GM19467 (cell line): ENCODE data around the gene WWOX.

Source experiments
- ATAC-seq: cut with Tn5 transposase; IDR thresholded peaks from one replicate; pipeline ENCODE4 v1.9.1; 2021; ENCODE audit warnings: mild to moderate bottlenecking, moderate library complexity; ENCODE audit not compliant: unreplicated experiment

The WWOX gene

DNA sequence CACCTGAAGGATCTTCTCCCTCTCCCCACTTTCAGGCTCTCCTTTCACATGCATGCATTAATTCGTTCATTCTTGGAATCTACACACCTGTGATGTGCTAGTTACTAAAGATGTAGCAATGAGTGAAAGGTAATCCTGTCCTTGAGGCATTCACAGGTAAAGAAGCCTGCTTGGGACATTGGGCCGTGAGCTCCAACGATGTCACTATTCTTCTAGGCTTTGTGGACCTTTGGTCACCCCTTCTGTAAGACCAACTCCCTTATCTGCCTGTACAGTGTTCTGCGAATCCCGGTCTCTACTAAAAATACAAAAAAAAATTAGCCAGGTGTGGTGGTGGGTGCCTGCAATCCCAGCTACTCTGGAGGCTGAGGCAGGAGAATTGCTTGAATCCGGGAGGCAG lies 892.5 kb downstream of the WWOX start:
- no peak for ATAC-seq

DNA sequence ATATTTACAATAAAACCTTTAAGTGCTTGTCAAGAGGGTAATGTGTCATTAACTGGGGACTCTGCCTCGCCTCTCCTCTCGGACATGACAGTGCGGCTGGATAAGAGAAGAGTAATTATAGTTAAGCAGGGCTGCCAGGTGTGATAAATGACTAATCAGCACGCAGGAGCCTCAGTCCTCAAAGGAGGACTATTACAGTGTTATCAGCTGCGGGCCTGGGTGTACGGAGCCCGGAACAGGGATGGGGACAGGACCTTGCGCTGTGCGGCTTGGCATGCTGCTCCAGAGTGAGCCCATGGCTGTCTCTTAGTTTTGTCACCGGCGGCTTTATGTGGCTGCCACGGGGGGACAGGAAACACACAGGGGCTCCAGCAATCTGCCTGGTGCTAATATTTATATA lies 893.9 kb downstream of the WWOX start:
- ATAC-seq: no peak

DNA sequence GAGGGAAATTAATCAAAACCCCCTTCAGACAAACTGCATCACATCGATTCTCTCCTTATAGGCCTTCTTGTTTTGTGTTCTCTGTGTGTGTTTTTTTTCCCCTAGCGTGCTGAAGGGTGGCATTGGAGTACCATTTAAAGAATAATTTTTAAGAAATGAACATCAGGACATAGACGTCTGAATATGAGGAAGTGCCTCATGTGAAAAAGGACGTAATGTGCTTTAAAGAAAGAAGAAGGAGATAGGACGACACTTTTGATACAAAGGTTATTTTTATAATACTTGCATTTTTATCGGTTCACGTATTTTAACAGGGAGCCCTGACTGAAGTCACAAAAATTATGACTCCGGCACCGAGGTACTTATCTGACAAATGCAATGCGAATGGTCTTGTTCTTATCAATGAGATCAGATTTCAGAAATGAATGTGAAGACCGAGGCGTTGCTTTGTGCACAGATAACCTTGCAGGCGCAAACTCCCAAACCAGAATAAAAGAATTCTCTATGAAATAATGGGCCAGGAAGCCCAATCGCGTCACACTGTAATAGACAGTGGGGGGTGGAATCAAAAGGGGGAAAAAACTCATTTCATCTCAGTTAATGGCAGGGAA lies 894.8 kb downstream of the WWOX start:
- ATAC-seq: no peak

DNA sequence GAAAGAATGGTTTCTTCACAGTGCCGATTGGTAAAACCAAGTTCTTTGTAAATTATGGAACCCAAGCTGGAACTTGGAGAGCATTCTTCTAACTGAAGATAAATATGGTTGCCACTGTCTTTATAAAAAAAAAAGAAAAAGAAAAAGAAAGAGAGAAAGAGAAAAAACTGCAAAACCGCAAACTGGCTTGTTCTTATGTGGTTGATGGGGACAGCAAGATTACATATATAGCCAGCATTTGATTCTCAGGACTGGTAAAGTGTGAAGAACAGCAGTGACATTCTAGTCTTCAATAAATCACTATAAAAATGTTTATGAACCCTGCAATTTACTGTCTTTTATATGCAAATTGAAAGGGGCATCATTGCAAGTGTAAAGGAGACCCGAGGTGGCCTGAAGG lies 896.0 kb downstream of the WWOX start:
- no peak for ATAC-seq

DNA sequence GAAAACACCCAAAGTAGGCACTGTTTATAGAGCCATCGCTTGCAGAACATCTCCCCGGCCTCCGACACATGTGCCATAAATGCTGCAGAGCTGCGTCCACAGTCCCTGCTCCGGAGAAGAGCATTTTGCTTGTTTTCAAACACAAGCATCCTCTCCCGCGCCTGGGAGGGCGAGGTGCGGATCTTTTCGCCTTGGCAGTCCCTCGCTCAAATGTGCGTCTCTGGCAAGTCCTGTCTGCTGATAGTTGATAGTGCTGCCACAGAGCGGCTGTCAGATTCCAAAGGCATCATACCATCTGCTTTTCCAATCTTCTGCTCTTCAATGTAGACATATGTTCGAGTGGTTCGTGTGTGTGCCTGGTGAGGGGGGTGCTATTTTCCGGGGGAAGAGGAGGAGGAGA lies 897.3 kb downstream of the WWOX start:
- no peak for ATAC-seq

DNA sequence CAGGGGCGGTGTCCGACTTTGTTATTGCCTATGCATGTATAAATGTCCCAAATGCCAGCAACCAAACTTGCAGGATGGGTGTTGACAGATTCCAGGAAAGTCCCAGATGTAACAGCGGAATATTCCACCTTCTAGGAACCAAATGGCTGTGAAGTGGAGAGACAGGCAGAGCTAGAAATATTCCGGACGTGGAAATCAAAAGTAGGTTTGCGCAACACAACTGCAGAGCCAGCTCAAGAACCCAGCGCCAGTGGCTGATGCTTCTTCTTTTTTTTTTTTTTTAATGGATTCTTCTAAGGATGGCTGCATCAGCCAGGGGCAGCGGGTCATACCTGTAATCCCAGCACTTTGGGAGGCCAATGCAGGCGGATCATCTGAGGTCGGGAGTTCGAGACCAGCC lies 899.4 kb downstream of the WWOX start:
- ATAC-seq: no peak

DNA sequence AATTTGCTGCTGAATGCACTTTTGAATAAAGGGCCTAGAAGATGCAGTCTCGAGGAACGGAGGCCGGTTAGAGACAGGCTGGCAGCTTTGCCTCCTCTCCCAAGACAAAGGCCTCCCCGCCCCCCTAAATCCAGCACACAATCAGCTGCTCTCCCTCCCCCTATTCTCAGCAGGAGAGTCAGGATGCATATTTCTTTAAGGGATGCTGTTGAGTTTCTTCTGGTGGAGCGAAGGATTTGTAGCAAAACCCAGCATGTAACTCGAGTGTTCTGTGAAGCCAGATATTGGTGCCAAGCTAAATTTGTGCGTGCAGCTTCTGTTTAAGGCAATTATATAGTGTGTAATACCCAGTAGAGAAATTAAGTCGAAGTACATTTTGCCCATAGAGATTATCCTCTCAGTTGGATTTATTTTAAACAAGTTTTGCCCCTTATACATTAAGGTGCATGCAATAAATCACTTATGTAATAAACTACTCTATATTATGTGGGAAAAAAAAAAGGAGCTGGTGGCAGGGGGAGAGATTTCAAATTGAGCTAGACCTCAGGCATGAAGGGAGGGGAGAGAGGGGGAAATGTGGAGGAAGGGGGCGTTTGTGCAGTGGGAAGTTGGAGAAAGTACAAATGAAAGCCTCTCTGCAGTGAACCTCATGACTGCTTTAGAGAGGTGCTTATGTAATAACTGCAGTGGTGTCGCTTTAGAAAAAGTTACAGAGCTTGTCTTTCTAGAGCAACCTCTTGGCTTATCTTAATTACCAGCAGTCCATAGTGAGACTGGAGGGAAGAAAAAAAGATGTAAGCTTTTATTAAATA lies 901.9 kb downstream of the WWOX start:
- ATAC-seq: no peak

DNA sequence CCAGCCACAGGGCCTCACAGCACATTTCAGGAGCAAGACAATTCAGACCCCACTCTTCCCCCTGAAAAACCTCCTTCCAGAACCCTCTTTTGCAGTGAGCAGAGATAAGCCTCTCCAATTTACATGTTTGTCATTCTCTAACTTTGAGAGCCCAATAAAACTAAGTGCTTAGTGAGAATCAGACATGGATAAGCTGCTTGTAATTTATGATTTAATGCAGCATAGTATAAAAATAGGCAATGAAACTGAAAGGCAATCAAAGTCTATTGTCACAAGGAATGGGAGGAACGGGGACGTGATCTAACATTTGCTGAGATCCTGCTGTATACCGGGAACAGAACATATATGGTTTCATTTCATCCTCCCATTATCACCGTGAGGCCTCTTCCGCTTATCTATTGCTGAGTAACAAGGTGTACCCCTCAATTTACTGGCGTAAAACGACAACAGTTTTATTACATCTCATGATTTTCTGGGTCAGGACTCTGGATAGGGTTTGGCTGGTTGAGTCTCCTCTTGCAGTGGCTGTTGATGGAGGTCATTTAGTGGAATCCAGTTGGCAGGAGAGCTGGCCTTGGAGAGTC lies 903.7 kb downstream of the WWOX start:
- no peak for ATAC-seq

DNA sequence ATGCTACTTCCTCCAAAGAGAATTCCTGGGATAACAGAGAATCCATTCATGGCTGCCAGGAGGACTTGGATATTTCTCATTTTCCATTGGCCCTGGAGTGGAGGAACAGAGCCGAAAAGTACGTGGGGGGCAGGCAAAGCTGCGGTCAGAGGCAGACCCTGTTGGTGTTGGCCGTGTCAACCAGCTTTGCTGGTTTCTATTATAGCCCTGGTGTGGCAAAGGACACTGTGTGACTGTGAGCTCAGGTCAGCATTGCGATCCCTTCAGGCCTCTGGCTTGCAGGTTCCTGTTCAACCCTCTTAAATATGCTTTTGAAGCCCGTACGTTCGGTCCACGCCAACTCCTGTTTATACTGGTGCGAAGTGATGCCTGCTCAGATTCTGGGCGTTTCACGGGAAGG lies 904.9 kb downstream of the WWOX start:
- no peak for ATAC-seq

DNA sequence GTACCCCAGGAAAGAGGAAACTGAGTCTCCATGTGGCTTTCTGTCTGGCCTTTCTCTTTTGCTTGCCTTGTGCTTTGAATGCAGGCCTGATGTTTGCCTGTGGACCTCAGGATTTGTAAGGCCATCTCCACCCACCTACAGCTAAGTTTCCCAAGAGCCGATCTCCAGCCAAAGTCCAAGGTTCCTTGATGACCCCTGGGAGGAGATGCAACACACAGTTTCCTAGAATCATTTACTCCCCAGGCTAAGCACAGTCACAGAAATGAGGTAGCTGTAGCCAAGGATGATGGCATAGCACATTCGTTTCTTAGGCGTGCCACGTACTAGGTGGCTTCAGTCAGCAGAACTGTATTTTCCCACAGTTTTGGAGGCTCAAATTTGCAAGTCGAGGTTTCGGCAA lies 905.6 kb downstream of the WWOX start:
- no peak for ATAC-seq

DNA sequence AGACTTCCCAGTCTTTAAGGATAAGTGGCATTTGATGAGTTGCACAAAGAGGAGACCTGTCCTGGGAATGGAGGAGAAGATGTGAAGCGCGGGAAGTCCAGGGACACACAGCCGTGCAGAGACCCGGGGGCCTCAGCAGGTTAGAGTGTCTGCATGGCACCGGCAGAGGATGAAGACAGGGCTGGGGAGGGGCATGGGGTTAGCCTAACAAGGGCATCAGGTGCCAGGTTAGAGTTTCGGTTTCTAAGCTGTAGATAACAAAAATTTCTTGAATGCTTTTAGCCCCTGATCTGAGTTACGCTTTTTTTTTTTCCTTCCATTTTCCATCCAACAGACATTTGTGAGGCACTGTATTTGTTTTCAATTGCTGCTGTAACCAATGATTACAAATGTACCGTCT lies 906.8 kb downstream of the WWOX start:
- ATAC-seq: no peak

DNA sequence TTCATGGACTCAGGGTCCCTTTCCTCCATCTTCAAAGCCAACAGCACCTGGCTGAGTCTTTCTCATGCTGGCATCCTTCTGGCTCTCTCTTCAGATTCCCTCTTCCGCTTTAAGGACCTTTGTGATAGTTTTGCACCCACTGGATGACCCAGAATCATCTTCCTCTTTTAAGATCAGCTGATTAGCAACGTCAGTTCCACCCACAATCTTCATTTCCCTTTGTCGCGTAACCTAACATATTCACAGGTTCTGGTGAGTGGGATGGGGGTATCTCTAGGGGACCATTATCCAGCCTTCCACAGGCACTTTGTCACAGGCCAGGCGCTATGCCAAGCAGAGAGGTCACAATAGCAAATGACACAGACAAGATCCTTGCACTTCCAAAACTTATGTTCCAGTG lies 907.3 kb downstream of the WWOX start:
- no peak for ATAC-seq

DNA sequence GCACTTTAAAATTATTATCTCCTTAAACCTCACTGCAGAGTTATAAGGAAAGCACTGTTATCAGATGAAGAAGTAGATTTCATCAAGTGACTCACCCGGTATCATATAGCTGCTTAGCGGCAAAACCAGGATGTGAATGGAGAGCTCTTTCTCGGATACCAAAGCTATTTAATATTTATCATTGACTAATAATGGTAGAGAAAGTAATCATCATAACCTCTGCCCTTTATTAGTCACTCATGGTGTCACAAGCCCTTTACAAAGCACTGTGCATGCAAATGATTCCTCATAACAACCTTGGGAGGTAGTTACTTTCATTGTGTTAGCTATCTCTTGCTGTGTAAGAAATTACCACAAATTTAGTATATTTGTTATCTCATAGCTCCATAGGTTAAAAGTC lies 908.2 kb downstream of the WWOX start:
- no peak for ATAC-seq

DNA sequence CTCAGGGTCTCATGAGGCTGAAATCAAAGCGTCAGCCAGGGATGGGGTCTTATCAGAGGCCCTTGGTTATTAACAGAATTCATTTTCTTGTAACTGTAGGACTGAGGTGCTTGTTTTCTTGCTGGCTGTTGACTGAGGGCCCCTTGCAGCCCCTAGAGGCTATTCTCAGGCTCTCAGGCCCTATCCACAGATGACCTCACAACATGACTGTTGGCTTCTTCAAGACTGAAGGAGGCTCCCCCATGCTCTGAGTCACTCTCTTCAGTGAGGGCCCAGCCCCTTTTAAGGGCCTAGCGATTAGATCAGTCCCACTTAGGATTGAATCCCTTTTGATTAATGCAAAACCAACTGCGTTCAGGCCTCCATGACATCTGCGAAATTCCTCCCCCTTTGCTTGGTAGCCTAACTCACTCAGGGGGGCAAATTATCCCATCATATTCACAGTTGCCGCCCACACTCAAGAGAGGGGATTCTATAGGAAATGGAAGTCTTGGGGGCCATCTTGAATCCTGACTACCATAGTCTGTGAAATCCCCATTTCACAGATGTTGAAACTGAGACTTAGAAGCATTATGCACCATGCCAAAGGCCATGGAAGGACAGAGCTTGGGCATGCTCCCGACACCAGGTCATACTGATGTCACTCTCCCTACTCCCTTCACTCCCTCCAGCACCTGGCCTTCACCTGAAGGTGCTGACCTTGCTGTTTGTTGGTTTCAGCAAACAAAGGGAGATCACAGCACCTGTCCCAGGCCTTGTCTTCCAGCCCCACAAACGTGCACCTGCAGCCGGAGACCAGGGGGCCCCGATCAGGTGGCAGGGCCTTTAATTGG lies 908.8 kb downstream of the WWOX start:
- ATAC-seq: no peak

DNA sequence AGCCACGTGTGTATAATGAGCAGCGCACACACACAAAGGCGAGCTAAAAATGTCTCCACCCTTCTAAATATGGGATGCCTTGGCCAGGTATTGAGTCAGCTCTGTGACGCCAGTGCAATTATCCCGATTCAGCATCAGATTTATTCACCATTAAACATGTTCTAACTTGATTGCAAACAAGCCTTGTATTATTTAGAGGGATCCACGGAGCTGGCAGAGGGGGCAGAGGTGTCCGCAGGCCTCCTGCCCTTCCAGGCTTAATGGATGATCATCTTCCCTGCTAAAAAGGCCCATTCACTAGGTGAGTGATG lies 909.4 kb downstream of the WWOX start:
- no peak for ATAC-seq

DNA sequence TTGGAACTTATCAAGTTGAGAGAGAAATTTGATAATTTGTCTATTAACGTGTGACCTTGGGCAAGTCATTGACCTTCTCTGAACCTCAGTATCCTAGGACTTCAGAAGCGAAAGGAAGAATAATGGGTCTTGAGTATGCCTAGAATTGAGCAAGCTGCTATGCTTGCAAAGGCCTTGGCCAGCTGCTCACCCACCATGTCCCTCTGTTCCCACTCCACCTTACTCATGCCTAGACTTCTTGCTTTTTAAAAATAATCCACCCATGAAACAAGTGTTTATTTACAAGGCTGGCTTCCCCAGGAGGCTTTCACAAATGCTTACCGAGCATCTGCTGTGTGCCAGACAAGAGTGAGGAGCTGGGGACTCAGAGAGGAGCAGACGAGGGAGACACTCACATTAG lies 910.4 kb downstream of the WWOX start:
- no peak for ATAC-seq

DNA sequence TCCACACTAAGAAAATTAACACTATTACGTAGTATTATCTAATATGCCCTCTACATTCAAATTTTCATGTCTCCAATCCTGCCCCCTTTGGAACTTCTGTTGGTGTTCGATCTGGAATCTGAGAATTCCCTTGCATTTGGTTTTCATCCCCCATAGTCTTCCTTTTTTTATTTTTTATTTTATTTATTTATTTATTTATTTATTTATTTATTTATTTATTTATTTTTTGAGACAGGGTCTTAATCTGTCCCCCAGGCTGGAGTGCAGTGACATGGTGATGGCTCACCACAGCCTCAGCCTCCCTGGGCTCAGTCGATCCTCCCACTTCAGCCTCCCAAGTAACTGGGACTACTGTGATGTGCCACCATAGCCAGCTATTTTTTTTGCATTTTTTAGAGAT lies 911.8 kb downstream of the WWOX start:
- no peak for ATAC-seq

DNA sequence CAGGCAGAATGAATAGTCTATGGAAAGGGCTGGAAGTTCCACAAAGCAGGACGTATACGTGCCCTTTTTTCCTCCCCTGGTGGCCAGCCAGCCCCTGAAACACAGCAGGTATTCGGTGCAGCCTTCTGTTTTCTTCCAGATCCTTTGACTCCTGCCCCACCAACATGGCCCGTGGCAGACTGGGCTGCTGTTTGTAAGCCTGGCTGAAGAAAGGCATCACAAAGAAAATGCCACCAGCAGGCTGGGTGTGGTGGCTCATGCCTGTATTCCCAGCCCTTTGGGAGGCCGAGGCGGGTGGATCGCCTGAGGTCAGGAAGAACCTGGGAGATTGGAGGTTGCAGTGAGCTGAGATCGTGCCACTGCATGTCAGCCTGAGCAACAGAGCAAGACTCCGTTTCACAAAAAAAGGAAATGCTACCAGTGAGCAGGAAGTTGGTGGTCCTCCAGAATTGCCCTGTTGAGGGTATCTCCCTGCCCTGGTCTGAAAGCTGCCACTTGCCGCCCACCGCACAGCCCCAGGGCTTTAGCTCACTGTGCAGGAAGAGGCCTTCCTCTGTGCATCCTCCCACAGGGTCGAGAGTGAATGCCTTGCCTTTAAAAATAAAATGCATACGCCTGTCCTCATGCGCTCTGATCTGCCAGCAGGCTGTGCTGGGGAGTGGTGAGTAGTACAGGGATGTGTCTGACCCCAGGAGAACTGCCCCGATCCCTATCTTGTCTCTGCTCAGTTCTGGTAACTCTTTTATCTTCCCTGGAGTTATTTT lies 913.4 kb downstream of the WWOX start:
- ATAC-seq: no peak

DNA sequence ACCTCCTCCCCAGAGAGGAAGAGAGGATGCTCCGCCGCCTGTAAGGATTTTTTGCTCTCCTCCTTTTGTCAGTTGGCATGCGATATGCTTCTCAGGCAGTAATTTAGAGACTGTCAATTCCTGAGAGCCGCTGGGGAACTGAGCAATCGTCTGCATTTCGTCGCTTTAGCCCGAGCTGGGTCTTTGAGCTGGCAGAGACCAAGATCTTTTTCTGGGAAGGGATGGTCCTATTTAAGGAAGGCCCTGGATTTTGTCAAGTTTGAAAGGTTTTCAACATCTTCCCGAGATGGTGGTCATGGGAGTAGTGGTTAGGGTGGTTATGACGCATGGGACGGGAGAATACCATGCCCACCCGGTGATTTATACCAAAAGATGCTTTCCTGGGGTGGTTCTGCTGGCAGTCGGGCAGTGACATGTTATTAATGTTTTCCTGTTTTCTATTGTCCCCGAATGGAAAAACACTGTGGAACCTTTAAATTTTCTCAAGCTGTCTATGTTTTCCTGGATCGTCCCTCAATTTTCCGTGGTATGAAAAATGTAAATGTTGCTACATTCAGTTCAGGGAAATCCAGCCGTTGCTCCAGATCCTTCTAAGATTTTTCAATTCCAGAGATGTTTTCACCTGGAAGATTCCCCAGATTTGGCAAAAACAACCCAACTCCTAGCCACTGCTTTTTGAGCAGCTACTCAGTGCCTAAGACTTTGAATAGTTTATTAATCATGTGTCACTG lies 914.6 kb downstream of the WWOX start:
- no peak for ATAC-seq

DNA sequence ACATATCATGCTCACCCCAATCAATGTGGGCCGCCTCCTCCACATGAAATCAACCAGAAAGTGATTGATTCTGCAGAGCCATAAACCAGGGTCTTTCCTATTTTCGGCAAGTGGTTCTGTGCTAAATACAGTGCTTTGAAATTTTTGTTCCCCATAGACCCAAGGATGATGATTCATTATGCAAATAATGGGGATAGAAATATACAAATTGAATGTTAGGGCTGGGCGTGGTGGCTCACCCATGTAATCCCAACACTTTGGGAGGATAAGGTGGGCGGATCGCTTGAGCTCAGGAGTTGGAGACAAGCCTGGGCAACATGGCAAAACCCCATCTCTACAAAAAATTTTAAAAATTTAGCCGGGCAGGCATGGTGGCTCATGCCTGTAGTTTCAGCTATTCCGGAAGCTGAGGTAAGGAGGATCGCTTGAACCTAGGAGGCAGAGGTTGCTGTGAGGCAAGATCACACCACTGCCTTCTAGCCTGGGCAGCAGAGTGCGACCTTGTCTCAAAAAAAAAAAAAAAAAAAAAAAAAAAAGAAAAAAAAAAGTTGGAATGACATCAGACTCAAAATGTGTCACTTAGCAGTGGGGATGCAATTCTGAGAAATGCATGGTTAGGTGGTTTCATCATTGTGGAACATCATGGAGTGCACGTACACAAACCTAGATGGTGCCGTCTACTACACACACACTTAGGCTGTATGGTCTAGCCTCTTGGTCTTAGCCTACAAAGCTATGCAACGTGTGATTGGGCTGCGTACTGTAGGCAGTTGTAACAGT lies 919.4 kb downstream of the WWOX start:
- no peak for ATAC-seq
